Endothelial cell of umbilical vein (primary cell): ENCODE data around the gene SUPT3H. TPM values are rescaled to one million over a fixed set of nuclear protein-coding genes. Genes with fewer than 3 reads are reported as not detected.

Experiments
- BruUV-seq: library from RNA; stranded (reverse); fragments of 400-500 nt; replicated peaks from 2 replicates; lab custom pipeline; 2021; lab: Mats Ljungman, UMichigan
- CTCF ChIA-PET: fragments of 300-600, 350-600 bp; sonication (Branson Sonifier 250); formaldehyde crosslinking; loops from one replicate; lab custom pipeline; 2021; ENCODE audit warnings: antibody characterized with exemption, inconsistent platforms; lab: Charles Lee
- POLR2A ChIA-PET: fragments of 300-600, 350-600 bp; sonication (Branson Sonifier 250); formaldehyde crosslinking; loops from one replicate; lab custom pipeline; 2021; ENCODE audit warnings: antibody characterized with exemption, inconsistent platforms; lab: Charles Lee
- DNase-seq: peaks from one replicate; pipeline ENCODE4 v3.0.0-alpha.2; 2011; ENCODE audit warnings: low read depth, low spot score
- FAIRE-seq: peaks from 2 replicates; lab custom pipeline; 2011; peaks lifted over from hg19 to GRCh38; lab: Jason Lieb, UNC
- H2AFZ ChIP-seq: 2 replicates; pipeline ENCODE4 v1.6.0; 2012; ENCODE audit warnings: low read depth, low read length, control low read depth, inconsistent platforms
- H3K27ac ChIP-seq: 2 replicates; pipeline ENCODE4 v1.5.1; 2011; ENCODE audit warnings: low read depth, mild to moderate bottlenecking, control low read depth, low read length, moderate library complexity; ENCODE audit not compliant: insufficient read depth
- H3K27me3 ChIP-seq, 2 experiments: 2 replicates each; pipeline versions ENCODE4 v1.6.0 to v1.6.1; 2011; ENCODE audit warnings: low read length in 2 of 2, mixed read lengths in 1 of 2; ENCODE audit not compliant: control insufficient read depth in 2 of 2, insufficient read depth in 2 of 2
- H3K36me3 ChIP-seq, 2 experiments: 2 replicates in 1 of 2; 3 replicates in 1 of 2; pipeline ENCODE4 v1.5.1; 2011; ENCODE audit warnings: low read length in 2 of 2, mild to moderate bottlenecking in 1 of 2, moderate library complexity in 1 of 2; ENCODE audit not compliant: control insufficient read depth in 2 of 2, insufficient read depth in 2 of 2; ENCODE audit errors: extremely low read depth in 1 of 2
- H3K4me1 ChIP-seq: 3 replicates; pipeline ENCODE4 v1.5.1; 2011; ENCODE audit warnings: mild to moderate bottlenecking, low read length; ENCODE audit not compliant: control insufficient read depth, insufficient read depth; ENCODE audit errors: extremely low read depth
- H3K4me2 ChIP-seq: 2 replicates; pipeline ENCODE4 v1.6.1; 2011; ENCODE audit warnings: low read length, control low read depth, mixed read lengths; ENCODE audit not compliant: insufficient read depth
- H3K4me3 ChIP-seq, 3 experiments: fragments of 200-600 bp in 1 of 3; sonication (generic), shearing (Covaris generic) in 1 of 3; replicated peaks in 1 of 3; 2 replicates each; pipeline ENCODE4 v1.5.1; 2011 to 2016; ENCODE audit warnings: control low read depth in 3 of 3, low read length in 3 of 3, mild to moderate bottlenecking in 2 of 3, inconsistent platforms in 1 of 3, low read depth in 1 of 3, moderate library complexity in 1 of 3; ENCODE audit not compliant: insufficient read depth in 1 of 3
- H3K79me2 ChIP-seq: 2 replicates; pipeline ENCODE4 v1.6.0; 2012; ENCODE audit warnings: low read length, inconsistent platforms; ENCODE audit not compliant: control insufficient read depth, insufficient read depth
- H3K9ac ChIP-seq: replicated peaks from 2 replicates; pipeline ENCODE3; 2011; ENCODE audit warnings: low read length, control low read depth; ENCODE audit not compliant: insufficient read depth; ENCODE audit errors: extremely low read depth
- H3K9me1 ChIP-seq: replicated peaks from 3 replicates; pipeline ENCODE4 v1.6.0; 2011; ENCODE audit warnings: mild to moderate bottlenecking, low read length; ENCODE audit not compliant: control insufficient read depth, insufficient read depth; ENCODE audit errors: extremely low read depth
- H3K9me3 ChIP-seq: replicated peaks from 2 replicates; pipeline ENCODE4 v1.5.1; 2012; ENCODE audit warnings: low read length, inconsistent platforms; ENCODE audit not compliant: control insufficient read depth, insufficient read depth
- H4K20me1 ChIP-seq: replicated peaks from 2 replicates; pipeline ENCODE3; 2011; ENCODE audit warnings: mild to moderate bottlenecking, low read length; ENCODE audit not compliant: control insufficient read depth, insufficient read depth; ENCODE audit errors: extremely low read depth
- EZH2 ChIP-seq: IDR thresholded peaks from 2 replicates; pipeline ENCODE4 v1.6.1; 2012; ENCODE audit warnings: borderline replicate concordance, low read depth, mild to moderate bottlenecking, moderate library complexity, low read length, inconsistent platforms; ENCODE audit not compliant: severe bottlenecking
- FOS ChIP-seq: IDR thresholded peaks from 2 replicates; pipeline ENCODE4 v1.6.1; 2011; ENCODE audit warnings: mild to moderate bottlenecking, low read length, moderate library complexity, borderline replicate concordance; ENCODE audit not compliant: insufficient read depth
- GATA2 ChIP-seq: IDR thresholded peaks from 2 replicates; pipeline ENCODE4 v1.7.0; 2011; ENCODE audit warnings: low read depth, mild to moderate bottlenecking, moderate library complexity, mixed read lengths, low read length; ENCODE audit not compliant: insufficient read length, insufficient read depth
- JUN ChIP-seq: IDR thresholded peaks from 2 replicates; pipeline ENCODE4 v1.6.1; 2011; ENCODE audit warnings: borderline replicate concordance, low read depth; ENCODE audit not compliant: insufficient read length, insufficient read depth
- MYC ChIP-seq: IDR thresholded peaks from one replicate; pipeline ENCODE4 v1.6.1; 2011; ENCODE audit warnings: mild to moderate bottlenecking, low read depth, low read length
- POLR2A ChIP-seq: IDR thresholded peaks from 2 replicates; pipeline ENCODE4 v1.6.1; 2012; ENCODE audit warnings: low read depth, mild to moderate bottlenecking, control low read depth, low read length
- POLR2AphosphoS5 ChIP-seq: IDR thresholded peaks from 2 replicates; pipeline ENCODE4 v1.6.1; 2012; ENCODE audit warnings: low read depth, mild to moderate bottlenecking, control low read depth, low read length, moderate library complexity; ENCODE audit not compliant: insufficient read depth
- dilution Hi-C: fragments of 300-500 bp; cut with MboI; formaldehyde crosslinking; loops from one replicate; pipeline ENCODE4 v1.15.0; 2019; ENCODE audit warnings: low sequenced_read_pairs; ENCODE audit not compliant: extremely low pct_ligation_motif_present
- intact Hi-C: fragments of 100-400 bp; cut with micrococcal nuclease; formaldehyde crosslinking; loops from one replicate; pipeline ENCODE4 v1.10.0; 2022
- polyA plus RNA-seq, 4 experiments: library from polyadenylated mRNA; depleted of rRNA in 3 of 4; stranded (reverse) in 3 of 4; unstranded in 1 of 4; fragments of >200 nt; gene quantifications; 2 replicates each; pipeline versions ENCODE4 v1.2.1 to v1.2.3, GENCODE V29; 2011 to 2012; ENCODE audit warnings: missing spikeins in 1 of 4
- total RNA-seq: library from RNA; stranded (reverse); gene quantifications from 2 replicates; pipeline ENCODE4 v1.2.3, GENCODE V29; 2021
- TF ChIP-seq, protein P1 (sequence below): IDR thresholded peaks from 2 replicates; pipeline ENCODE4 v1.6.1; 2011; ENCODE audit not compliant: insufficient read depth, insufficient read length
- TF ChIP-seq, protein P2 (sequence below), 2 donors: IDR thresholded peaks; 1 replicate in 1 of 2; 2 replicates in 1 of 2; pipeline ENCODE4 v1.5.1; 2011; ENCODE audit warnings: low read length in 2 of 2, mild to moderate bottlenecking in 2 of 2, moderate library complexity in 2 of 2, control low read depth in 1 of 2, inconsistent platforms in 1 of 2, low read depth in 1 of 2; ENCODE audit not compliant: insufficient read depth in 1 of 2; ENCODE audit errors: extremely low read depth in 1 of 2

The SUPT3H gene
- total and polyA plus RNA-seq, 2 donors (not counting 3 experiments of a cell fraction or from before 2014, with no cell fraction given) = 8.3 to 9.8 TPM

DNA sequence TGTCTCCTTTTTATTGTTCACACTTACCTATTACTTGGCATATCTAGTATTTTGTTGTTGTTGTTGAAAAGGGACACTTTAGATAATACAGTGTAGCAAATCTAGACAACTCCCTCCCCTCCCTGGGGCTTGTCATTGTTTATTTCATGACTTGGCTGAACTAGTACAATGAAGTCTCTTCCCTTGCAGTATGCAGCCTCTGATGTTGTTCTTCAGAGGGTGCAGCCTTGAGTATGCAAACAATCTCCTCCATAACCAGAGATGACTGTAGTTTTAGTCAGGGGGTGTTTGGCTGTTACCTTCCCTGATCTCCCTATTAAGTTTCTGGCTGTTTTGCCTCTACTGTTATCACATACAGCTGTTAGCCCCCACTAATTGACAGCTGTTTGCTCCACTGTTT lies 365.0 kb downstream of the SUPT3H start:
- POLR2A ChIA-PET = no interaction called here
- FAIRE-seq (no peak), DNase-seq (no peak)
- H4K20me1 ChIP-seq = no peaks in the 10 kb centered on the region
- H3K4me3 ChIP-seq = no peak overlapping the region
- H3K9ac ChIP-seq = no peak overlapping the region
- dilution Hi-C loops (no loop called here), intact Hi-C loops (no loop called here)
- TF ChIP-seq MYC (no peak), FOS (no peak), POLR2A (no peak), JUN (no peak), EZH2 (no peak), GATA2 (no peak), POLR2AphosphoS5 (no peak)
- TF ChIP-seq, protein P1, sequence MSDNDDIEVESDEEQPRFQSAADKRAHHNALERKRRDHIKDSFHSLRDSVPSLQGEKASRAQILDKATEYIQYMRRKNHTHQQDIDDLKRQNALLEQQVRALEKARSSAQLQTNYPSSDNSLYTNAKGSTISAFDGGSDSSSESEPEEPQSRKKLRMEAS = no peak
- TF ChIP-seq, protein P2, sequence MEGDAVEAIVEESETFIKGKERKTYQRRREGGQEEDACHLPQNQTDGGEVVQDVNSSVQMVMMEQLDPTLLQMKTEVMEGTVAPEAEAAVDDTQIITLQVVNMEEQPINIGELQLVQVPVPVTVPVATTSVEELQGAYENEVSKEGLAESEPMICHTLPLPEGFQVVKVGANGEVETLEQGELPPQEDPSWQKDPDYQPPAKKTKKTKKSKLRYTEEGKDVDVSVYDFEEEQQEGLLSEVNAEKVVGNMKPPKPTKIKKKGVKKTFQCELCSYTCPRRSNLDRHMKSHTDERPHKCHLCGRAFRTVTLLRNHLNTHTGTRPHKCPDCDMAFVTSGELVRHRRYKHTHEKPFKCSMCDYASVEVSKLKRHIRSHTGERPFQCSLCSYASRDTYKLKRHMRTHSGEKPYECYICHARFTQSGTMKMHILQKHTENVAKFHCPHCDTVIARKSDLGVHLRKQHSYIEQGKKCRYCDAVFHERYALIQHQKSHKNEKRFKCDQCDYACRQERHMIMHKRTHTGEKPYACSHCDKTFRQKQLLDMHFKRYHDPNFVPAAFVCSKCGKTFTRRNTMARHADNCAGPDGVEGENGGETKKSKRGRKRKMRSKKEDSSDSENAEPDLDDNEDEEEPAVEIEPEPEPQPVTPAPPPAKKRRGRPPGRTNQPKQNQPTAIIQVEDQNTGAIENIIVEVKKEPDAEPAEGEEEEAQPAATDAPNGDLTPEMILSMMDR (IDR thresholded peaks at IDR 0.05; ENCODE audit: extremely low read depth in 1 of 2, insufficient read depth in 1 of 2, low read depth in 1 of 2, low read length in 2 of 2) = no peak
- no peaks in the 10 kb centered on the region for H3K79me2 ChIP-seq
- no peaks in the 10 kb centered on the region for H3K27me3 ChIP-seq
- no peaks in the 10 kb centered on the region for H3K4me1 ChIP-seq
- H3K27ac ChIP-seq = no peak overlapping the region
- no TSS peak for BruUV-seq
- H3K4me2 ChIP-seq = no peak overlapping the region
- H3K9me1 ChIP-seq = no peaks in the 10 kb centered on the region
- CTCF ChIA-PET = no interaction called here
- H3K36me3 ChIP-seq = no peaks in the 10 kb centered on the region
- no peaks in the 10 kb centered on the region for H3K9me3 ChIP-seq
- no peak overlapping the region for H2AFZ ChIP-seq
